Fibroblast of skin of right quadriceps (primary cell): ENCODE data around the gene CARMIL1.

Source experiments
- DNase-seq: peaks from one replicate; pipeline ENCODE4 v3.0.0-alpha.2; 2013

CARMIL1 gene

DNA sequence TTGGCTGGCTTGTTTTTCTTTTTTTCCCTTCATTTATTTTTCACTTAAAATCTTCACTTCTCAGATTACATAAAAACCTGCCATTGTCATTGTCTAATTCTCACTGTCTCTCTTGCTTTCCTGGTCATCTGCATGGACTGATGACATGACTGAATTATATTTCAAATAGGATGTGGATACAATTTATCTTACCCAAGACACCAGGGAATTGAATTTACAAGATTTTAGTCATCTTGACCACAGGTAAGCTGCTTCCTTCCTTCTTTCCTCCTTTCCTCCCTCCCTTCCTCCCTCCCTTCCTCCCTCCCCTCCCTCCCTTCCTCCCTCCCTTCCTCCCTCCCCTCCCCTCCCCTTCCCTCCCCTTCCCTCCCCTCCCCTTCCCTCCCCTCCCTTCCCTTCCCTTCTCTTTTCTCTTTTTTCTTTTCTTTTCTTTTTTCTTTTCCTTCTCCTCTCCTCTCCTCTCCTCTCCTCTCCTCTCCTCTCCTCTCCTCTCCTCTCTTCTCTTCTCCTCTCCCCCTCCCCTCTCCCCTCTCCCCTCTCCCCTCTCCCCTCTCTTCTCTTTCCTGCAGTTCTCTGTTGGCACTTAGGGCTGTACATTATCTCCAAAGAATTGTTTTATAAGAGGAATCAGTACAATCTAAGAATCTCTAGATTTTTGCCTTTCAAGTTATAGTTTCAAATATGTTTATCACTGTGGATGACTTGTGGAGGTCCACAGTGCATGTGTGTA lies 171.5 kb downstream of the CARMIL1 start:
- DNase-seq, result no peak

DNA sequence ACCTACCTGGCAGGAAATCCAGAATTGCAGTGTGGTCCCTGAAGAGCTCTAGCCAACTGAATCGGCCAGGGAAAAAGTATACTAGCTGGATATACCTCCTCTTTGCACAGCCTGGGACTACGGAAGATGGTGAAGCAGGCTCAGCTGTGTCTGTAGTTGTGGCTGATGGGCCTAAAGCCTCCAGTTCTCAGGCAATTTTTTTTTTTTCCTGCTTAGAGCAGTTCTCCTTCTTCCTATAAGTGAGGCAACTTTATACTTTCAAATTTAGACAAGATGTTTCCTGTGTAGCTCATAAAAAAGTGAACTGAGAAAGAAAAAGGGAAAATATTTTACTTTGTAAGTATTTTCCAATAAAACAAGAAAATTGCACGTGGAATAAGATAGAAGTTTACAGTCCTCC lies 172.9 kb downstream of the CARMIL1 start:
- DNase-seq, result no peak

DNA sequence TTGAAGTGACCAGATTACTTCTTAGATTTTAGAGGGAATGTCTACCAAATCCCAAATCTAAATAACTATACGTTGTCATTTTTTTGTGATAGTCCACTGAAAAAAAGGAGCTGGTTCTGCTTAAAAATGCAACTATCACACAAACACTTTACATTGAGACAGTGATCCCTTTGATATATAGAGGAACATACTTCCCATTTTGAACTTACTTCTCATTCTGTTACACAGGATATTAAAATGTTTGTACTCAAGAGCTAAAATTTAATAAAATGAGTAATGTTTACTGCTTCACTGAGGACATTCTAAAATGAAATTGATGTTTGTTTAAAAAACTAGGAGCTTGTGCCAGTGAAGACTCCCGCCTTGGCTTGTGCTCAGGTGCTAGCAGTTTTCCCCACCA lies 174.1 kb downstream of the CARMIL1 start:
- no peak for DNase-seq

DNA sequence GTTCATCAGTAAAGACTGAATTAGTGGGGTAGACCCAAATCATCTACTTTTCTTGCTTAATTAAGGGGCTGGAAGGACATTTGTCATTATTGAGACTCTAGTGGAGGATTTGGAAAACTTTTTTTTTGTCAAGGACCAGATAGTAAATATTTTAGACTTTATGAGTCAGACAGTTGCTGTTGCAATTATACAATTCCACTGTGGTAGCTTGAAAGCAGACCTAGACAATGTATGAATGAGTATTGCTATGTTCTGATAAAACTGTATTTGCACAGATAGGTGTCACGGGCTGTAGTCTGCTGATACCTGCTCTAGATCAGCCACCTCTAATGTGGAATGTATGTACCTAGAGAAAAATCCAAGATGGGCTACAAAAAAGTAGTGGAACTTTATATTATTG lies 175.0 kb downstream of the CARMIL1 start:
- DNase-seq, result peak; percentile 10

DNA sequence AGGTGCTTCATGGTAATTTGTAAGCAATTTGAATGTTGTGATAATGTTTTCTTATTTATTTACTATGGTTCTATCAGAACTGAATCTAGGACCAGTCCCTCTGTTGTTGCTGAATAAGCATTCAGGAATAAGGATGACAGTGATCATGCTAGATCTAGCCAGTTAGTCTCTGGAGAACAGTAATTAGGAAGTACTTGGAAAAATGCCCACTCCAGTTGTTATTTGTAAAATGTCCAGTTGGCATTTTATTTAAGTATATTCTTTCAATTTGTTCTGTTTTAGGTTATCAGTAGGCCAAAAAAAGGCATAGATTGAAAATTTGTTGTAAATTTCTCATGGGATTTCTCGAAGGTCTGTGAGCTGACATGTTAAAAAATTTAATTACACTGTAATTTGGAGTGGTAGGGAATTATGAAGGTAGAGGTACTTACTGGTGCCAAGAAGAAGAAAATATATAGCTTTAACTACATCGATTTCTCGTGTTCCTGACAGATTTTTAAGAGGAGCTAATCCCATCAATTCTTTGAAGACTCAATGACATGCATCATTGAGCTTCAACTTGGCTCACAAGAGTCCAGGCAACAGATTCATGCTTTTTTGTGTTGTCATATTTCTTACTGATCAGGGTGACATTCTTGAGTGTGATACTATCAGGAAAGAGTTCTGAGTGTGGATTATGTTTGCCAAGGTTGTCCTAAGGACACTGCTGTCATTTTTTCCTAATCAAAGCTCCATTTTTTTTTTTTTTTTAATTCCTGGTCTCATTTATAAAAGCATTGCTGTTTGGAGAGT lies 177.3 kb downstream of the CARMIL1 start:
- peak; percentile 3 for DNase-seq

DNA sequence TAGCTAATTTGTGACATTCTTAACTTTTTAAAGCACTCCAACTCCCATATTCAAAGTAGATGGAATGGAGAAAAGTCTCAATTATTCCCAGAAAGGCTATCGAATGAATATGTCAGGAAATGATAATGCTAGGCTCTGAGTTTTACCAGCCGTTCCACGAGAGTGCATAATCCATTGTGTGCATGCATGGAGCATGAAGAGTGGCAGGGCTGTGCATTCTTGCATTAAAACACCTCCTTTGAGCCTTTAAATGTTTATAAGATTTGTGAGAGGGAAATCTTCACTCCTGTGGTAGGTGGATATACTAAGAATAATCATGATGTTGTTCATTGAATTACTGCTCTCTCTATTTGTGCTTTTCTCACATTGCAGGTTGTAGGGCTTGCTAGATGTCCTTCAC lies 178.3 kb downstream of the CARMIL1 start:
- DNase-seq, result no peak

DNA sequence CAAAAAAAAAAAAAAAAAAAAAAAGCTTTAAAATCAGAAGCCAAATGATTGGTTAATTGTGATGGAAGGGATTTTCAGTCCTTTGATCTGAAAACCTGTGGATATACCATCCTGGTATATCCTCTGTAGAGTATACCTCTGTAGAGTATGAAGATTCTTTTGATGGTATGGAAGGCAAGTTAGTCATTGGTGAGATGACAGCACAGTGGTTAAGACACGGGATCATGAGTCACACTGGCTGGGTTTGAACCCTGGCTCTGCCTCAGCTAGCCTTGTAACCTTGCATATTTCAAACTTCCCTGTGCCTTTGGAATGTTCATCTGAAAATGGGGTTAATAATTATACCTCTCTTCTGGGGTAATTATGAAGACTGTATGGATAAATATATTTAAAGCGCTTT lies 179.3 kb downstream of the CARMIL1 start:
- peak; percentile 73 for DNase-seq

DNA sequence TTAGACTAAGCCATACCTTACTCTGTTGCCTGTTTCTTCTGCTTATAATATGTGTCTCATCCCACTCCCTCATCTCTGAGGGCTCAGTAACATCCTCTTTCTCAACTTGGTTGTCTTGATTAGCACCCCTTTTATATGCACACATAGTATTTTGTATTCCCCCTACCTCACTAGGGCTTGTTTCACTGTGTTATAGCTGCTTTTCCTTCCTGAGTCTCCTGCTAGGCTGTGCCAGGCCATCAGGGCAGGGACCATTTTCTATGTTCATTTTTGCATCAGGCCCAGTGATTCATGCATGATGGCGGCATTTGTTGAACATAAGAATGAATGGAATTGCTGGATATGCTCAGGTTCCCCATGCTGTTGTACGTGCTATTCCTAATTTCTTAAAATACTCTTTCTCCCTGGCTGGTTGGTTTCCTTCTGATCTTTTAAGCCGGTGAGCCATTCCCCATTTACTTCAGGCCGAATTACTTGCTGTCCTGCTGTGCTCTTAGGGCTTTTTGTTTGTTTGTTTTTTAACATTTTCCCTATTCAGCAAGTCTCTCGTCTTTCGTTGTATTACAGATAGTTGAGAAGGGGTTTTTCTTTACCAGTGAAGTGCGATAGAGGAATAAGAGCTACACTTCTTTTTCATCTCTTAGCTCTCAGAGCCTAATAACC lies 183.2 kb downstream of the CARMIL1 start:
- no peak for DNase-seq

DNA sequence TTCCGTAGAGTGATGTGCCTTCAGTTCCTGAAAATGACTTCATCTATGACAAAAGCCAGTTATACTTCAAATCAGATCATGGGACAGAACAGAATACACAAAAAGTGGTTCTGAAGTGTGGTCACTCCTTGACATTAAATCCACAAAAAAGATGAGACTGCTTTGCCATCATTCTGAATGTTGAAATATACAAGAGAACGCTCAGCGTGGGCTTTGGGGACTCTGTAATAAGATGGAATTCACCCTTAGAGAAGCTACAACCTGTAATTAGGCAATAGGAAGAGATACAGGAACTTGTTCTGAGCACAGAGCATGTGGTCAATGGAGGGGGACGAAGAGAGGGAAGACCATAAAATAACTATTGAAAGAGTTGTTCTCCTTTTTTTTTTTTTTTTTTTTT lies 184.3 kb downstream of the CARMIL1 start:
- no peak for DNase-seq

DNA sequence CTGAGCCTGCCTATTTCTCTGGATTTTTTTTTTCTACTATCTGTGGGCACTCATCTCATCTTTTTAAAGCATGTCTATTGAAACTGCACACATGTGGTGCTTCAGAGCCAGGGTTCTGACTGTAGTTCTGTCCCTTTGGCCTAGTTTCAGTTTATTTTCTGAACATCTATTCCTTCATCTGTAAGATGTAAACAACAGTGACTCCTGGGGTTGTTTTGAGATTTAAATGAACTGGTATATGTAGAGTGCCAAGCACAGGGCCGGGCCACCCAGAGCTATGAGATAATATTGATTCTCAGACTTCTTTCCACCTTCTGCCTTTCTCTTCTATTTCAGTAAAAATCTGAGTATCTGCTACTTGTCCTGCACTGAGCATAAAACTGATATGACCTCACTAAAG lies 185.1 kb downstream of the CARMIL1 start:
- DNase-seq, result no peak

DNA sequence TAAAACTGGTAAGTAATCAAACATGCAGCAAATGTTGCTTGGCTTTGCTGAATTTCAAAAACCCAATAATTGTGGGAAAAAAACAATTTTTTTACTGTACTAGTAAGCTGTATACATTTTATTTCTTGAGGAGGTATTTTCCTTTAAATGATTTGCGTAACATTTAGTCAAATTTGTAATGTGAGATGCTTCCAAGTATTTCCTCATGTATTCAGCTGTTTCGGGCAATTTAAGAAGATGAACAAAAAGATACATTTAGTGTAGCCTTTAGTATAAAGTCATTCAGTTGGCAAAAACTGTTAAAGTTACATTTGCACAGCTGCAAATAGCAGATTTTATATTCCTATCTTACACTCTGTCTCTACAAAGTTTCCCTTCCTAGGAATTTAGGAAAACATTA lies 186.8 kb downstream of the CARMIL1 start:
- no peak for DNase-seq

DNA sequence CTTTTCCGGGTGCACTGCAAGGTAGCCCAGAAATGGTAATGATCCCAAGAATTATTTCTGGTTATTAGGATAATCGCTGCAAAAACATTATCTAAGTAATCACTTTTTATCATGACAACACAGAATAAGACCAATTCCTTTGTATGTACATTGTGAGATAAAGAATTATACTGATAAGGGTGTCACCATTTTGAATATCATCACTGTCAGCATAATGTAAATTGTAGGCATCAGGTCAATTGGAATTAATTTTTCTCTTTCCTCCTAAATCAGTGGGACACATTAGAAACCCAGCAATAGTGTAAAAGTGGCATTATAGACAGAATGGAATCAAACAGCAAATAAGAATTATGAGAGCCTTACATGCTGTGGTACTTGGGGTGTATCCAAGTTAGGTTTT lies 189.7 kb downstream of the CARMIL1 start:
- DNase-seq, result no peak

DNA sequence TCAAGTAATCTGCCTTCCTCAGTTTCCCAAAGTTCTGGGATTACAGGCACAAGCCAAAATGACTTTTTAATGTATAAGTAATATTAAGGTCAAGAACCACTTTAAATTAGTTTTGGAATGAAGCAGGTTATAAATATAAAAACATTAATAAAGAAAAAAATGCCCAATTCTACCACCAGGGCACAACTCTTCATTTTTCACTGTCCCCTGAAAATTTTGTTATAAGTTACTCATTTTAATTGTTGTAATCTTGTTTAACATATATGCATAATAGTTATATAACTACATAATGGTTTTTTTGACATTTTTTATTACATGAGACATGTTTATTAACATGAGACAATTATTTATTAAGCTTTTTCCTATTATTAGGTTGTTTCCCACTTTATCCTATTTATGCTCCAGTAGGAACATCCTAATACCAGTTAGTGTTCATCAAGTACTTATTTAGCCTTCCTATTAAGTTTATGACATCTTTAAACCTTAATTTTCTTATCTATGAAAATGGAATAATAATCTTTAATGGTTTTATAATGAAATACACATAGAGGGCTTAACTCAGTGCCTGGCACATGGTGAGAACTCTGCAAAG lies 190.7 kb downstream of the CARMIL1 start:
- no peak for DNase-seq

DNA sequence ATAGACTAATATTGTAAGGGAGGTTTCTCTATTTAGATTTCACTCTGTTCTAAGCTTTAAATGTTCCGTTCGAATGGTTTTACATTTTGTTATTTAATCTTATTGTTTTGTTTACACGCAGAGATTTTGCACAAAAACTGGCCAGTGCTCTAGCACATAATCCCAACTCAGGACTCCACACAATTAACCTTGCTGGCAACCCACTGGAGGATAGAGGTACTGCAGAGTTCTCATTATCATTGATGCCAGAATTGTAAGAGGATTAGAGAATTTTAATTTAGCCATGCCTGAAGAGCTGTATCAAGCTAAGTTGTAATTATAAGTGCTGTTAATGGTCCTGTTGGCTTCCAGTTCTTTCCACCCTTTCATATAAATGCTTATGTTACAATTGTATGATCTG lies 193.1 kb downstream of the CARMIL1 start:
- DNase-seq, result no peak

DNA sequence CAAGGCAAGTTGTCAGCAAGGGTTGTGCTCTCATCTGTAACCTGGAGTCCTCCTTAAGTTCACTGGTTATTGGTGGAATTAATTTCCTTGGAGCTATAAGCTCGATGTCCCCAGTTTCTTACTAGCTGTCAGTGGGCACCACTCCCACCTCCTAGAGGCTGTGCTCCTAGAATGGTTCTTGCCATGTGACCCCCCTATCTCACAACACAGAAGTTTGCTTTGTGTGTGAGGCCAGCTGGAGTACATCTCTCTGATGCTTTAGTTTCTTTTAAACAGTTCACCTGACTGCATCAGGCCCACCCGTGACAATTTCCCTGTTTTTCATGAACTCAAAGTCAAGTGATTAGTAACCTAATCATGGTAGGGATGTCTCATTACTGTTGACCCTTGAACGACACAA lies 193.7 kb downstream of the CARMIL1 start:
- DNase-seq, result no peak

DNA sequence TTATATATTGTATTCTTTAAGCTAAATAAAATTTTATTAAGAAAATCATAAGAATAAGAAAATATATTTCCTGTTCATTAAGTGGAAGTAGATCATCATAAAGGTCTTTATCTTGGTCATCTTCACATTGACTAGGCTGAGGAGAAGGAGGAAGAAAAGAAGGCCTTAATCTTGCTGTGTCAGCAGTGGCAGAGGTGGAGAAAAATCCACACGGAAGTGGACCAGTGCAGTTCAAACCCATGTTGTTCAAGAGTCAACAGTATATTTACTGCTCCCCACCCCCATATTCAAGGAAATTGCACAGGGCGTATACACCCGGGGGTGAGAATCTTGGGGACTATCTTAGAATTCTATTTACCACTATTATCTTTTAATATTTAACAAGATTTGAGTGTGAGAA lies 194.3 kb downstream of the CARMIL1 start:
- no peak for DNase-seq

DNA sequence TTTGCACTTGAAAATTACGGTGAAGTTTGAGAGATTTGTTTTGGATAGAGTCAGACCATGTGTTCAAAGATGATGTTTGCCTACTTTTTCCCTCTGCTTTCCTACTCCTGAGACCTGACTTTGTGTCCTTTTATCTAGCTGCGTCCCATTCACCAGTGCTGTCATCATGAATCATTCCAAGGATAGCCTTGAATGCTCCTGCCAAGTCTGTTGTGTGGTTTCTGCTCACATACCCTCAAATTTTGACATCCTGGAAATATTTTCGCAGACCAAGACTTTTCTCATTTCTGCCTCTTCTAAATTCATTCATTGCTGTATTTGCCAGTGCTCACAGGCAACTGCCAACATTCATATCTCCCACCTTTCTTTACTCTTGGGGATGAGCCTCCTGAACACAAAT lies 197.0 kb downstream of the CARMIL1 start:
- peak; percentile 59 for DNase-seq

DNA sequence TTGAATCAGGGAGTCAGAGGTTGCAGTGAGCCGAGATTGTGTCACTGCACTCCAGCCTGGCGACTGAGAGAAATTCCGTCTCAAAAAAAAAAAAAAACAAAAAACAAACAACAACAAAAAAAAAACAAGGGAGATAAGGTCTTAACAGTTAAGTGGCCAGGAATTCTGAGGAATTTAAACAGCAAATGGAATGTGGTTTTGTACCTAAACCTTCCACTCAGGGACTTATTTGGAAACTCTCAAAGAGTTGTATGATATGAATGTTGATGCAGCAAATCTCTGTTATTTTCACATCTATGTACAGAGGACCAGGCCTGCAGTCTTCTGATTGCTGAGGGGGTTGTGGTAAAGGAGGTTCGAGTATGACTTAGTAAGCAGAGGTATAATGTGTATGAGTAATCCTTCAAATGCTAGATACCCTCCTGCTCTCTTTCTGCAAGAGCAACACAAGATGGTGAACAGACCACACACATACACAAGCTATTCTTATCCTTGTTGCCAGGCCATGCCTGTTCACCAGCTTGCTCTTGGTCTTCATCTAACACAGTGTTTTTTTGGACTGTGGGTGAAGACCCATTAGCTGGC lies 197.9 kb downstream of the CARMIL1 start:
- DNase-seq, result peak; percentile 71

DNA sequence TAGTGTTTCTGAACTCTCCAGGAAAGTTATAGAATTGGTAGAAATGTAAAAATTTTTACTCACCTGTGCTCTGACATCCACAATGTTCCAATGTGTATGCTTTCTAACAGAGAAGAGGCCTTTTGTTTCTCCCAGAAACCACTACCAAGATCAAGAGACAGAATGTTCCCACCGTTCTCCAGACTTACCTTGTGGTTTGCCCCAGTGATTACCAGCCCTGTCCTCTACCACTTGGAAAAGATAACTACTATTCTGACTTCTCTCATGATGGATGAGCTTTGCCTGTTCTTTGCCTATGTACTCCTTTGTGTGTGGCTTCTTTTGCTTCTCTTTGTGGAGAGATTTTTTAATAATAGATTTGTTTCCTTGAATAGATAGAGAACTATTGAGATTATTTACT lies 199.8 kb downstream of the CARMIL1 start:
- DNase-seq, result no peak

DNA sequence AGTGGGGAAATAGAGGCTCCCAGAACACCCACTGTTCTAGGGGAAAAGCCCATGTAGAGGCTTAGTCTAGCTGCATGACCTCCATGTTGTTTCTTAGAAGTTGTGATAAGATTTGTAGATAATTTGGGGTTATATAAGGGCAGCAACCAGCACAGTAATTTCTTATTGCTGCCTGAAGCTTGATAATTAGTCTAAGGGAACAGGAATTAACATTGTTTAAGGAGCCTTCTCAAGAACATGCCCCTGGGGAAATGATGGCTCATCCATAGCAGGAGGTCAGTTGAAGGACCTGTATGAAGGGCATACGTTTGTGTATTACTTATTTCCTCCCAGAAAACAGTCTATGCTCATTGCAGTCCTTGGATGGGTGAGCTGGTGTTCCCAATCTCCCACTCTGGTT lies 202.1 kb downstream of the CARMIL1 start:
- DNase-seq, result no peak

DNA sequence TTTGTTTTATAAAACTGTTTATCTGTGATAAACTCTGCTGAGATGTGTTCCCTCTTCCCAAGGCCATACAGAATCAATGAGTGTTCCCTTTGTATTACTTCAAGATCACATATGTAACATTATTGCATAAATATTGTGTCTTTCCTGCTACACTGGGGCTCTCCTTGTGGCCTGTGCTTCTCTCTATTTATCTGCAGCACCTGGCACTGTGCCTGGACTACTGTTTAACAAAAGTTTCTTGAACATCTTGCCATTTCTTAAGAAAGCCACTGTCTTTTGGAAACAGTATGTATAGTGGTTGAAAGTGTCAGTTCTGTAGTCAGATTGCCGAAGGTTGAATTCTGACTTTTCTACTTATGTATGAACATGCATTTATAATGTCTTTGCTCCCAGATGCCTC lies 203.8 kb downstream of the CARMIL1 start:
- no peak for DNase-seq

DNA sequence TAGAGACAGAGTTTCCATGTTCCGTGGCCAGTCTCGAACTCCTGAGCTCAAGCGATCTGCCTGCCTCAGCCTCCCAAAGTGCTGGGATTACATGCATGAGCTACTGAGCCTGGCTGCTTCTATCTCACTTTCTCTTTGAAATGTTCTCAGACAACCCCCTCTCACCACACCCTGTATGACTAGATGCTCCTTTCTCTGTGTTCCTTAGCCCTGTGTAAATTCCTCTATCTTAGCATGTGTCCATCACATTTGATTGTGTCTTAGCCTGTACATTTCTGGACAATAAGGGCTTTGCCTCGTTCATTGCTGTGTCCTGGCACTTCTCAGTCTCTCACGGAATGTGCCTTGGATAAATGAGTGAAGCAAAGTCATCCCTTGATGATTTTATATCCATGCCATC lies 204.8 kb downstream of the CARMIL1 start:
- no peak for DNase-seq

DNA sequence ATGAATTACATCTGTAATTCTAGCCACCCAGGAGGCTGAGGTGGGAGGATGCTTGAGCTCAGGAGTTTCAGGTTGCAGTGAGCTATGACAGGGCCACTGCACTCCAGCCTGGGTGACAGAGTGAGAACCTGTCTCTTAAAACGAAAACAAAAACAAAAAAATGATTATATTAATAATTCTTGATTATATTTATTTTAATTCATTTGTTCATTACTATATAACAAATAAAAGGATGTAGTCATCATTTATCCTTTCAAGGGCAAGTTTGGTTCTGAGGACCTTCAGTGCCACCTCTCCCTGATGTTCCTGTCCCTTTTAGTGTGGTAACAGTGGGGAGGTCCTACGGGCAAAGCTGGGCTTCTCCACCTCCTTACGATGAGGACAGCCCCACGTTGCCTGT lies 205.7 kb downstream of the CARMIL1 start:
- no peak for DNase-seq
